ENCODE results near the gene PTPRS.

- no peak for TF ChIP-seq REST (IDR thresholded peaks at IDR 0.05; ENCODE audit: insufficient read depth in 1 of 2, low read depth in 2 of 2, low read length in 2 of 2)
- TF ChIP-seq POLR2AphosphoS5 (IDR thresholded peaks at IDR 0.05; ENCODE audit: low read depth, low read length) = no peak
- TF ChIP-seq TAF1 (IDR thresholded peaks at IDR 0.05; ENCODE audit: borderline replicate concordance, insufficient read depth, low read length) = no peak
- no peak for TF ChIP-seq SIN3A (IDR thresholded peaks at IDR 0.05; ENCODE audit: borderline replicate concordance, insufficient read depth, low read length)
Measured at GRCh38 chr19:5335593-5335992, 5.0 kb downstream of the PTPRS start.

All from PFSK-1 (cell line).